Liver (tissue), 3 donors: ENCODE results near the gene MCF2L.

Experiments
- ATF3 ChIP-seq: IDR thresholded peaks from 2 replicates; pipeline ENCODE4 v1.6.1; 2016; ENCODE audit warnings: antibody characterized with exemption
- CTCF ChIP-seq: fragments of 150-350 bp; IDR thresholded peaks from 2 replicates; pipeline ENCODE4 v1.5.1; 2017; ENCODE audit warnings: improper control_type of control experiment, low read depth, low read length; ENCODE audit not compliant: missing input control
- FOXA2 ChIP-seq: IDR thresholded peaks from 2 replicates; pipeline ENCODE4 v1.6.1; 2016; ENCODE audit warnings: antibody characterized with exemption
- HNF4G ChIP-seq: IDR thresholded peaks from 2 replicates; pipeline ENCODE4 v1.6.1; 2016; ENCODE audit warnings: antibody characterized with exemption
- JUND ChIP-seq, 2 donors: IDR thresholded peaks; 2 replicates each; pipeline ENCODE4 v1.6.1; 2016; ENCODE audit warnings: antibody characterized with exemption in 2 of 2
- MAX ChIP-seq: IDR thresholded peaks from 2 replicates; pipeline ENCODE4 v1.6.1; 2016; ENCODE audit warnings: antibody characterized with exemption
- RAD21 ChIP-seq, 2 donors: IDR thresholded peaks; 2 replicates each; pipeline ENCODE4 v1.6.1; 2016; ENCODE audit warnings: antibody characterized with exemption in 2 of 2, mild to moderate bottlenecking in 2 of 2
- REST ChIP-seq: IDR thresholded peaks from 2 replicates; pipeline ENCODE4 v1.6.1; 2016; ENCODE audit warnings: antibody characterized with exemption, mild to moderate bottlenecking
- RXRA ChIP-seq, 2 donors: IDR thresholded peaks; 2 replicates each; pipeline ENCODE4 v1.6.1; 2017 to 2018; ENCODE audit warnings: antibody characterized with exemption in 2 of 2, mild to moderate bottlenecking in 1 of 2
- SP1 ChIP-seq: IDR thresholded peaks from 2 replicates; pipeline ENCODE4 v1.6.1; 2018; ENCODE audit warnings: antibody characterized with exemption, mild to moderate bottlenecking
- YY1 ChIP-seq: IDR thresholded peaks from 2 replicates; pipeline ENCODE4 v1.6.1; 2016; ENCODE audit warnings: antibody characterized with exemption, mild to moderate bottlenecking
- ZBTB33 ChIP-seq: IDR thresholded peaks from 2 replicates; pipeline ENCODE4 v1.6.1; 2016; ENCODE audit warnings: antibody characterized with exemption
- donor health status: healthy.
- donor health status: healthy.

GRCh38 chr13:112996671-112997091 lies 27.7 kb downstream of the MCF2L start:
- no peak for TF ChIP-seq MAX
- TF ChIP-seq YY1: no peak
- TF ChIP-seq JUND (IDR thresholded peaks at IDR 0.05): no peak
- no peak for TF ChIP-seq CTCF
- TF ChIP-seq RAD21 (IDR thresholded peaks at IDR 0.05): no peak
- no peak for TF ChIP-seq RXRA (IDR thresholded peaks at IDR 0.05)
- TF ChIP-seq ZBTB33: no peak
- no peak for TF ChIP-seq ATF3
- TF ChIP-seq SP1: no peak
- TF ChIP-seq REST: no peak
- no peak for TF ChIP-seq FOXA2
- no peak for TF ChIP-seq HNF4G
